Measurements from ENCODE around the gene VPS35L.

DNA sequence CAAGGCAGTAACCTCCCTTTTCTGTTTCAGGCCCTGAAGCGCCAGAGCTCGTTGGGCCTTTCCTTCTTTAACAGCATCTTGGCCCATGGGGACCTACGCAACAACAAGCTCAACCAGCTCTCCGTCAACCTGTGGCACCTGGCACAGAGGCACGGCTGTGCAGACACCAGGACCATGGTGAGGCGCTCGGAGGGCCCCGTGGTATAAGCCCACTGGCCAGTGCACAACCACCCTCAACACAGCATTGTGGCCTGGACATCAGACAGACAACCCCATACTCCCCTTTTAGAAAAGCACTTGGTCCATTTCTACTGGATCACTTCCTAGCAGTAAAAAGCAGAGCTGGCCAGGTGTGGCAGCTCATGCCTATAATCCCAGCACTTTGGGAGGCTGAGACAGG lies 144.0 kb downstream of the VPS35L start:
- TF ChIP-seq, protein P1, sequence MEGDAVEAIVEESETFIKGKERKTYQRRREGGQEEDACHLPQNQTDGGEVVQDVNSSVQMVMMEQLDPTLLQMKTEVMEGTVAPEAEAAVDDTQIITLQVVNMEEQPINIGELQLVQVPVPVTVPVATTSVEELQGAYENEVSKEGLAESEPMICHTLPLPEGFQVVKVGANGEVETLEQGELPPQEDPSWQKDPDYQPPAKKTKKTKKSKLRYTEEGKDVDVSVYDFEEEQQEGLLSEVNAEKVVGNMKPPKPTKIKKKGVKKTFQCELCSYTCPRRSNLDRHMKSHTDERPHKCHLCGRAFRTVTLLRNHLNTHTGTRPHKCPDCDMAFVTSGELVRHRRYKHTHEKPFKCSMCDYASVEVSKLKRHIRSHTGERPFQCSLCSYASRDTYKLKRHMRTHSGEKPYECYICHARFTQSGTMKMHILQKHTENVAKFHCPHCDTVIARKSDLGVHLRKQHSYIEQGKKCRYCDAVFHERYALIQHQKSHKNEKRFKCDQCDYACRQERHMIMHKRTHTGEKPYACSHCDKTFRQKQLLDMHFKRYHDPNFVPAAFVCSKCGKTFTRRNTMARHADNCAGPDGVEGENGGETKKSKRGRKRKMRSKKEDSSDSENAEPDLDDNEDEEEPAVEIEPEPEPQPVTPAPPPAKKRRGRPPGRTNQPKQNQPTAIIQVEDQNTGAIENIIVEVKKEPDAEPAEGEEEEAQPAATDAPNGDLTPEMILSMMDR (IDR thresholded peaks at IDR 0.05) = no peak
- TF ChIP-seq EP300 (IDR thresholded peaks at IDR 0.05) (no peak), POLR2A (IDR thresholded peaks at IDR 0.05) (no peak)

Data from tibial nerve (tissue), 4 donors.